ENCODE measurements around the gene KRT13.

KRT13 gene

DNA sequence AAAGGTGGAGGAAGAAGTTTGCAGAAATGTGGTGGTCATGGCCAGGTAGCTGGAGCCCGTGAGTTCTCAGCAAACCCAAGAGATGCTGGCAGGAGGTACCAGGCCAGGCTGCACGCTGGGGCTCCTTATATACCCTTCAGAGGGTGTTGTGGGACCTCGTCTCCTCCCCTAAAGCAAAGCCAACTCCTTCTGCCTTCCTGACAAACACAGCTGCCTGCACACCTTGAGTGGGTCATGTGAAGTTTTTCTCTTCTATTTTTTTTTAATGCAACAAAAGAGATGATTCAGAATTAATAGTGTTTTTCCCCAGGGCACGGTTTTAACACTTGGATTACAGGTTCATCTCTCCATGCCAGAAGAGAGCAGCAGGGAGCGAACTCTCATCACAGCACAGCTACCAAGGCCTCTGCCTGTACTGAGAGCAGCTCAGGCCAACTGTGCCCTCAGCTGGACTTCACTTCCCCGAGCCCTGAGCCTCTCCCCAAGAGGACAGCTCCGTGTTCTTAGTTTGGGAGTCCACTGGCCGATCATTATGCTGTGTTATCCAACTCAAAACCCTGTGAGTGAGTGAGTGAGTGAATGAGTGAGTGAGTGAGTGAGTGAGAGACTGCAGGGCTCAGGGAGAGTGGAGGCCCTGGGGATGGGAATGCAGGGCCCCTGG is 13.5 kb upstream of the KRT13 start, which contains the start of gene KRT15:
KRT15 (minus strand) TSS at position 102 of the 661 bp plus-strand sequence; CDS start at position 39, 63 bp downstream.
- no peak for DNase-seq

DNA sequence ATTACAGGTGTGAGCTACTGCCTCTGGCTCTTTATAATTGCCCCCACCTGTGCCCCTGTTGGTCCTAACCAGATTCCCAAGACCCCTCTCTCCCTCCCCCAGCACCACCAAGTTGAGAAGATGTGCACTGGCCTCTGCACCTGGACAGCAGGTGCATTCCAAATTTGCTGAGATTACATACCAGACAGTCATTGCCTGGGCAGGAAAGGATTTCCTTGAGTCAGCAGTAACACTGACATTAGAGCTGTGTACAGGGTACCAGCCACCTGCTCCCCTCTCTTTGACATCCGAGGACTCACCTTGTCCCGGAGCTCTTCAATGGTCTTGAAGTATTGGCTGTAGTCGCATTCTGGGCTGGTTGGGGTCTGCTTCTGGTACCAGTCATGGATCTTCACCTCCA is 12.6 kb upstream of the KRT13 start:
- no peak for DNase-seq

DNA sequence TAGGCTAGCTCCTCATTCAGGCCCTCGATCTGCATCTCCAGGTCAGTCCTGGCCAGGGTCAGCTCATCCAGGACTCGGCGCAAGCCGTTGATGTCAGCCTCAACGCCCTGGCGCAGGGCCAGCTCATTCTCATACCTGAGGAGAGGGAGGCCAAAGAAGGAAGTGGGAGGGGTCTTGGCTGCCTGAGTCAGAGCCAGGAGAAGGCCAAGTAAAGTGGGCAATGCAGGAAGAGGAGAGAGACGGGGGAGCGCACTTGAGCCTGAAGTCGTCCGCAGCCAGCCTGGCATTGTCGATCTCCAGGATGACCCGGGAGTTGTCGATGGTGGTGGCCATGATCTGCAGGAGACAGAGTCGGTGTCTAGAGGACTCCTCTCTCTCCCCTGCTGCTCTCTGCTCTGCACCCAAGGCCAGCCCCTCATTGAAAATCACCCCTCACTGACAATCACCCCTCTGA is 11.4 kb upstream of the KRT13 start:
- DNase-seq = no peak

DNA sequence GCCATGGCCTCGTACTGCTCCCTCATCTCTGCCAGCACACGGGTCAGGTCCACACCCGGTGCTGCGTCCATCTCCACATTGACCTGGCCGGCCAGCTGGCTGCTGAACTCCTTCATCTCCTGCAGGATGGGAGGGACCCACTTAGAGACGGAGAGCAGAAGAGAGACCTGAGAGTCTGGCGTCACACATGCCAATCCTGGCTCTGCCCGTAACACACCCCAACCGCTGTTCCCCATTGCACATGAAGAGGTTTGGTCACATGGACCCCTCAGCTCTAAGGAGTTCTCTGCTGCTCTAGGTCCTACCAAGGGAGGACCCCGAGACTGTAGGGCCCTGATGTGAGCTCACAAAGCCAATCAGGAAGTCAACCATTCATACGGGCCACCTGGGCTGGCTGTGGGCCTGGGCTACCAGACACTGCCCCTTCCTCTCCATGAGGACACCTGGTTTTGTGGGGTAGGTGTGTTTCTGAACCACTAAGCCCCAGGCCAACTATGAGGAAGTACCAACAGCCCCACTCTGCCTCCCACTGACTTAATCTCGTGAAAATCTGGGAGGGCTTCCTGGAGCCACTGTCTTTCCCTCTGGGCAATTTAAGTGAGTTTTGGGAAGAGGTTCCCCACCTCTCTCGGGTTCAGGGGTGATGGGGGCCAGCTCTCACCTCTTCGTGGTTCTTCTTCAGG is 10.9 kb upstream of the KRT13 start:
- DNase-seq = no peak

DNA sequence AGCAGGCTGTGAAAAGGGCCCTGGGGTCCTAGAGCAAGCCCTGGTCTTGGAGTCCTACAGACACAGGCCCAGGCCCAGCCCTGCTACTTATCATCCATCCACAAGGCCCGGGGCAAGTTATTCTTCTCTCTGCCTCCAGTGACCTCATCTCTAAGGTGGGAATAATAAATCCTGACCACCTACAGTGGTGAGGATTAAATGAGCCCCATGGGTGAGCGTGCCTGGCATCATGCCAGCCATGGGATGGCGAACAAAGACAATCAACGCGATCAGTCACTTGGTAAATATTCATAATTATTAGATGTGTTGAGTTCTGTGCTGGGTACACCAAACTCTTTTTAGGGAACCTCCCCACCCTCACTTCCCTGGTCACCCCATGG is 7.7 kb upstream of the KRT13 start:
- no peak for DNase-seq

DNA sequence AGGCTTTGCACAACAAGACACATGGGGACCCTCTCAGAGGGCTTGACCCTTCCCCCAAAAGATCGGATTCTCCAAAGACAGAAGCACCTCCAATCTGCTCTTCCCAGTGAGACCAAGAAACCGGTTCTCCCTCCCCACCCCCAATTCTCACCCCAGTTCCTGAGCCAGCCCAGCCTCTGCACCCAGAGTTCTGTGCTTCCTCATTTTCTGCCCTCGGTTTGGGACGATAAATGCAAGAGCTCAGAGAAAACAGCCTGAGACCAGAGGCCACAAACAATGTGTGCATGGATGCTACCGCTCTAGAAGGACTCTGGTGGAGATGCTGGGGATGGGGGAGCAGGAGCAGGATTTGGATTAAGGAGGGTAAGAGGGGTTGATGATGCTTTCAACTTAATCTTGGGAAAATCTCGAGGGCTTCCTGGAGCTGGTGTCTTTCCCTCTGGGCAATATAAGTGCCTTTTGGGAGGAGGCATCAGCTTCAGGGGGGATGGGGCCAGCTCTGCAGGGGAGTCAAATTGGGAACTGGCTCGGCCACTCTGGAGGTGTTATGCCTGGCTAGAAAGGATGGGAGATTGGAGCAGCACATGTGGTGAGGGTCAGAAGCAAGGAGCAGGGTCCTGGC is 7.2 kb upstream of the KRT13 start:
- no peak for DNase-seq

DNA sequence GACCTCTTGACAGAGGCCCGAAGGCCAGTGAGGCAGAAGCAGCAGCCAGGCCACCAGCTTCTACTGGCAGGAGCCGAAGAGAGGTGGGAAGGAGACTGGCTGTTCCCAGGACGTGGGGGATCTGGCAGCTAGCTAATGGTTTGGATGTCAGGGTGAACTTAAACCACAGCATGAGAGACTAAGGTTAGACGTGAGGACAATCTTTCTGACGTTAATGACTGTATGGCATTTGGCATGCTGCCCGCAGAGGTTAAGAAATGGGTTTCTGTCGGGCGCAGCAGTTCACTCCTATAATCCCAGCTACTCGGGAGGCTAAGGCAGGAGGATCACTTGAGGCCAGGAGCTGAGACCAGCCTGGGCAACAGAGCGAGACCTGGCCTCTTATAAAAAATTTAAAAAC is 6.3 kb upstream of the KRT13 start:
- DNase-seq = no peak

DNA sequence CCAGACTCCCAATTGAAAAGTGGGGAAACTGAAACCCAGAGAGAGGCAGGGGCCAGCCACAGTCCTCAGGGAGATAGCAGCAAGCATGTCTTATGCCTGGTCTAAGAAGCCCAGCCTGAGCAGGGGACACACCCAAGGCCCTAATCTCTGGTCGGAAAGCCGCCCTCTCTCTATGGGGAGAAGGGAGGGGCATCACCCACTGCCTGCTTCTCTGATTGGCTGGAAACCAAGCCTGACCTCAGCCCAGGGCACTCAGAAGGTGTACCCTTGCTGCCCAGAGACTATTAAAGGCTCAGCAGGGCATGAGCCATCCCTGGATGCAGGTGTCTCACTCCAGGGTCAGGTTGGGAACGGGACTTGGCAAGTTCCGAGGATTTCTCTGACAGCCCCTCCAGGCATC is 5.7 kb upstream of the KRT13 start:
- no peak for DNase-seq

DNA sequence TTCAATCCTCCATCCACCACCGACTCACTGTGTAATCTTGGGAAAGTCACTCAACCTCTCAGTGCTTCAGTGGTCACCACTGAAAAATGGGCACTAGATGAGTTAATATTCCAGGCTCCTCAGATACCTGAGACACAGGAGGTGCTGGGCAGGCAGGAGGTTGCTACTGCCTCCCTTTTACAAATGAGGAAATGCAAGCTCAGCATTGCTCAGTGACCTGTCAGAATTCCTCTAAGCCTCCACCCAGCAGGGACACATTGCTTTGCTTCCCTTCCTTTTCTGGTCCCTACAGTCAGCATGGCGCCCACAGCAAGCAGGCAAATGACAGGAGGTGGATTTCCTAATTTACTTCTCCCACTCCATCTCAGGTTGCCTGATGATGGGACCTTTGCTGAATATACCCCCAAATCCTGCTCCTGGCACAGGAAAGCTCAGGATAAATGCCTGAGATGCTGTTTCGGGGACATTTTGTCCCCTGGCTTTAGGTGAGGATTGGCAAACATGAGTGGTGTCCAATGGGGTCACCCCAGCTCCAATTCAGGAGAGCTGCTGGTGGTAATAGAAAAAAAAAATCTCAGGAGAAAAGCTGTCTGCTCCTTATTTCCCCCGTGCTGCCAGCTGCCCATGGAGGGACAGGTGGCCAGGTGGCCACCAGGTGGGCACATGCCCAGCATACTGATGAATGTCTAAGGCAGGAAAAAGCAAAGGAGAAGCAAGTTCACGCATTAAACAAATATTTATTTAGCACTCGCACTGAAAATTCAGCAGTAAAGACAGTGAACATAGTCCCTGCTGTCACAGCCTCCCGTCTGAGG is 5.0 kb upstream of the KRT13 start:
- DNase-seq = no peak

DNA sequence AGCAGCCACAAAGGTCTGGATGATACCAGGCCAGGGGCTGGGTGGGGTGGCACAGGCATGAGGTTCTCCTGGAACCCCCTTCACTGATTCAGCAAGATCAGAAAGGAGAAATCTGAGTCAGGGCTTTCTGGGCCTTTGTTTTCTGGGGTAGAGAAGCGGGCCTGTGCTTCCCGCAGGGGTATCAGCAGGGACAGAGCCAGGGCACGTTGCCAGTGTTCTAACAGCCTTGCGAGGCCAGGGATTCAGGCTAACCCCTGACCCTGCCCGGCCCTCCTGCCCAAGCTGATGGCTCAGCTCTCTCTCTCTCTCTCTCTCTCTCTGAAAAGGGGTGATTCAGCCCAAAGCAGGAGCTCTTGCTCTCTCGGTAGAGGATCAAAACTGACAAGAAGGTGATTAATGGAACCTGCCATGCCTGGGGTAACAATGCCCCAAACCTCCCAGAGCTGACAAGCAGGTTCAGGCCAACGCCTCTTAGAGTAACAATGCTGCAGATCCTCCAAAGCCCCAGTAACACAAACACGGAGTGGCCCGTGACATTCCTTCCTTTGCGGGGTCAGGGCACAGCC is 2.0 kb upstream of the KRT13 start:
- no peak for DNase-seq

DNA sequence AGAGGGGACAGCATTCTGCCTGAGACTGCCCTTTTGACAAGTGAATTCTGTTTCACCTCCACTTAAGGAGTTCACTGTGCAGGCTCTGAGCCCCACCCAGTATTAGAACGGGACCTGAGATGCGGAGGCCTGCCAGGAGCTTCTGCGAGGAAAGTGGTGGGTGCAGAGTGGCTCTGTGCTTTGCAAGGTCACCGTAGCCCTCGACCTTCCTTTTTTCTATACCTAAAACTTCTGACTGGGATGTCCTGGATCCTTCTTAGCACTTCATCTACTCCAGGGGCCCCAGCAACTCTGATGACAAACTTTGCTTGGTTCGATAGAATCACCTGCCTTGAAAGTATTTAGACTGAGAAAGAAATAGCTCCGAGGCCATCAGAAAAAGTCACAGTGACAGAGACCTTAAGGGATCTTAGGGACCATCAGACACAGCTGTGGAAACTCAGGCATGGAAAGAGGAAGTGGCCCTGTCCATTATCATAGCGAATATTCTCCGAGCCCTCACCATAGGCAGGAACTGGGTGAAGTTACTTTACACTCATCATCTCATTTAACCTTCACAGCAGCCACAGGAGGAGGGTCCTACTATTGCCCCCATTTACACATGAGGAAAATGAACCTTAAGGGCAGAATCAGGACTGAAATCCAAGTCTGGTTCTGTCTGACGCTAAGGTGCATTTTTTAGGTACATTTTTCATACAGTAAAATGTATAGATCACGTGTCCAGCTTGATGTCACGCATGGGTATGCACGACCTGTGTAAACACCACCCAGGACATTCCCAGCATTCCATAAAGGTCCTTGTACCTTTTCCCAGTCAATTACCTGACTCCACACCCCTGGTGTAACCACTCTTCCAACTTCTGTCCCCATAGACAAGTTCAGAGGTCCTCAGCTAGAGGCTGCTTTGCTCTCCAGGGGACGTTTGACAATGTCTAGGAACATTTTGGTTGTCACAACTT is 676 bp upstream of the KRT13 start:
- no peak for DNase-seq

DNA sequence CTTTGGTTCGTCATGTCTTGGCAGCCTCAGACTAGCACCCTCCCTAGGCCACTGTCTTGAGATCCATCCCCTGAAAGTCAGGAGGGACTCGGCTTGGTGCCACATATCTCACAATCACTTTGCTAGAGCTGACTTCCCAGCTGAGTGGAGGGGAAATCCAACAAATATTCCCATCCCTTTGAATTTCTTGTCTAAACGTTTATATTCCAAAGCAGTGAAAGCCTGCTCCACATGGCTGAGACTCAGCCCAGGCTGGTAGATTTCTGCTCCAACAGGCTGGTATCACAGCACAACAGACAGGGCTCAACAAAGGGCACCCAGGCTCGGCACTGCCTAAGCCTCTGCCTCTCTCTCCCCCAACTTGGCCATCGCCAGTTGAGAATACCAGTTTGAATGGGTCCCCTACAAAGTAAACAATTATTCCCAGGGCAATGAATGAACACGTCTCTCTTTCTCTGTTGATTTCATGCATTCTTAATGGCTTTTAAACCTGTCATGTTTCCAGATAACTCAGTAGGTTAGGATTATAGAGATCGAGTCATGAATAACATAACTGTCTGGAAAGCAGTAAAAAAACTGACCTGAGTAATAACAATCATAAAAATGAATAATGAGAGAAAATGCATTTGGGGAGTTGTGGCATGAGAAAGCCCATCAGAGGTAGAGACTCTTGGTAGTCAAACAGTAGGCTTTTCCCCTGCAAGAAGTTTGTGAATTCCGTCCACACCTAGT is 1.0 kb downstream of the KRT13 start:
- no peak for DNase-seq

DNA sequence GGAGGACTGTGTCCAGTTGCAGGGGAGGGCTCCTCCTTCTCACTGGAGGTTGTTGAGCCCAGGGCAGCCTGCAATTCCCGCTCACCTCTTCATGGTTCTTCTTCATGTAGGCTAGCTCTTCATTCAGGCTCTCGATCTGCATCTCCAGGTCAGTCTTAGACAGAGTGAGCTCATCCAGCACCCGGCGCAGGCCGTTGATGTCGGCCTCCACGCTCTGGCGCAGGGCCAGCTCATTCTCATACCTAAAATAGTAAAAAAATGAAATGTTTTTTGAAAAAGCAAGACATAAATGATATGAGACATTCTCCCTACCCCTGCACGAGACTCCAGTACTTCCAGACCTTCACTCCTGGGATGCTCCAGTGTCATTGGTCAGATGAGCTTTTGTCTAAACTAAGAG is 2.2 kb downstream of the KRT13 start:
- no peak for DNase-seq

DNA sequence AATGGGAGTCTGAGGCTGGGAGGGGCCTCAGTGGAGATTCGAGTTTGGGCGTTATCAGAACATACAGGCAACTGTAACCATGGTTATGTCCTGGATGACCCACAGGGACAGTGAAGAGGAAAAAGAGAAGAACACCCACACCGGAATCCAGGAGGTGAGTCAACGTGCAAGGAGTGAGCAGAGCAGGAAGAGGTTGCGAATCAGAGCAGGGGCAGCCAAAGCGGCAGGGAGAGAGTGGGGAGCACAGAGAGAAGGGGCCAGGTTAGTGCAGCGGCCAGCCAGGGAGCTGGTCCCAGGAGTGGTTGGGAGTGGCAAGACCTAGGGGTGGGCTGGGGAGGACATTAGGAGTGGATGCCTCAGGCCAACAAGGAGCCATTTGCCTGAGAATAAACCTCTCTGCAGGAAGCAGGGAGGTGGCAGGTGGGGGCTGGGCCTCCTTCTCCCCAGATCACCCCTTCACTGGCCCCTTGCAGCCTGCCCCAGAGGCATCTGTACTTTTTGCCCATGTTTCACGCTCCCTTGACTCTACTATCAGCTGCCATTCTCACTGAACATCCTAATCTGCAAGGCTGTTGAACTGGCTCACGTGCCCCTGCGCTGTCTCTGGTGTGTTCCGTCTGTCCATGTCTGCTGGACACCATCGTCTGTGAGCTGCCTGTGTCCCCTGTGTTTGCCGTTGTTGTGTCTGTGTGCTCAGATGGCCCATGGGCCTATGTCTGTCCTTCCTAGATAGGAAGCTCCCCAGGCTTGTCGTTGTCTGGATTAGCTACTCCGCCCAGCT is 5.1 kb downstream of the KRT13 start:
- peak; percentile 83 for DNase-seq

DNA sequence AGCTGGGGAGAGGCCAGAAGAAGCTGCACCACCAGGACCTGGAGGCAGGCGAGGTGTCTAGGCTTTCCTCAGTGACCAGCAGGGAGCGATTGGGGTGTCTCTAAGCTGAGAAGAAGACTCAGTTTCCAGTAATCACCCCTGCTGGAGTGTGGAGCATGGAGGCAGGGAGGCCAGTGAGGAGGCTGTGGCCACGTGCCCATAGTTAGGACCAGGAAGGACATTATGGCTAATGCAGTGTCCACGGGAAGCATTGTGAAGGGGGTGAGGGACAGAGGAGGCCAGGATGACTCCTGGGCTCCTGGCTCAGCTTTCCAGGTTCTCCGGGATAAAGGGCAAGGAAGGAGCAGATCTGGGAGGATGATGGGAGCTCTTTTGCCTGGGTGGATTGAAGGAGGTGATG is 5.7 kb downstream of the KRT13 start:
- no peak for DNase-seq

DNA sequence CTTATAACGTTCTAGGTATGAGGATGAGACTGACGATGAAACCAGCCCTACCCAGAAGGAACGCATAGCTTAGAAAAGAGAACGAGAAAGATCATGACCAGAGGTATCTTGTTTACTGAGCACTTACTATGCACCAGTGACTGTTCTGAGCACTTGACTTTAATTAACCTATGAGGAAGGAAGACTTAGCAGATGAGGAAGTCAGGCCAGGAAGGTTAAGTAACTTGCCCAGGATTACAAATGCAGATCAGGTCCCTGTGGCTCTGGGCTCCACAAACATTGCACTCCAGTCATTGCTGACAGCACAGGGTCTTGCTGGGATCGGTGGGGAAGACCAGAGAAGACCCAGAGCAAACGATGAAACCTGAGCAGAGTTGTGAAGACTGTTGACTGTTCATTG is 7.1 kb downstream of the KRT13 start:
- DNase-seq = no peak

DNA sequence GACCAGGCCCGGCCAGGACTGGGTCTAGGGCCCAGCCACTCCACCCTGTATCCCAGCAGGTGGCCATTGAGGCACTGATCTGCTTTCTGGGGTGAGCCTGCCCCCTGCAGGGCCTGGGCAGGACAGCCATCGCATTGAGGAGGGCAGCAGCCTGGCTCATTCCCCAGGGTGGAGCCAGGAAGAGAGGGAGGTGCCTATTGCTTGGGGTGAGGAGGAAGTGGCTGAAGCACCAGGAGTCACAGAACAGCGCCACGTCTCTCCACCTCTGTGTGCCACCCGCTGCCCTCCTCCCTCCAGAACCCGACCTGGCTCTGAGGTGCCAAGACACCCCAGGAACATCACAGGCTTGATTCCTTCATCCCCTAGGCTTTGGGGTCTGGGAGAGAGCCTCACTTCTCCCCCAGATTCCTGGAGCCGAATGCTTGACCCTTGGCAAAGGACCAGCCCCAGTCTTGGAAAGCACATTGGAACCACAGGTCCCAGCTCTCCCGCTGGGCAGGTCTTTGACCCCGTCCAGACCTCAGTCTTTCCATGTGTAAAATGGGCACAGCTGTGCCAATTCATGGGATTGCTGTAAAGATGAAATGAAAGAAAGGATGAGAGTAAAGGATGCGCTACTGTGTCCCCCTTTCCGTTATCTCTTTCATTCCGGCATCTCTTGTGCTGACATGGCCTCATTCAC is 8.5 kb downstream of the KRT13 start:
- DNase-seq = peak; percentile 96

DNA sequence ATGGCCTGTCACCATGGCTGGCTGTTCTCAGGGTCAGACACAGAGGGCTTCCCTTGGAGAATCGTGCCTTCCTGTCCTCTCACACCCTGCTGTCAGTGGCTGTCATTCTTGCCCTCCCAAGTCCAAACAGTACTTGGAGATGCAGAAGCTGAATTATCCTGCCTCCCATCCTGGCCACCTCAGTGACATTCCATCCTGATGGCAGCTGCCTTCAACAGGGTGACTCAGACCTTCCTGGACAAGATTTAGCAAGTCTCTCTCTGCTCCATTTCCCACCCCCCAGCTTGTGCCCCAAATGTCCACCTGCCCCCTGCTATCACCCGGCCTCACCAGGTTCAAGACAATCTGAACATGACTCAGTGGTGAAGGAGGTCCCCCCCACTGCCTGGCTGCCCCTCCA is 10.9 kb downstream of the KRT13 start:
- peak; percentile 76 for DNase-seq

DNA sequence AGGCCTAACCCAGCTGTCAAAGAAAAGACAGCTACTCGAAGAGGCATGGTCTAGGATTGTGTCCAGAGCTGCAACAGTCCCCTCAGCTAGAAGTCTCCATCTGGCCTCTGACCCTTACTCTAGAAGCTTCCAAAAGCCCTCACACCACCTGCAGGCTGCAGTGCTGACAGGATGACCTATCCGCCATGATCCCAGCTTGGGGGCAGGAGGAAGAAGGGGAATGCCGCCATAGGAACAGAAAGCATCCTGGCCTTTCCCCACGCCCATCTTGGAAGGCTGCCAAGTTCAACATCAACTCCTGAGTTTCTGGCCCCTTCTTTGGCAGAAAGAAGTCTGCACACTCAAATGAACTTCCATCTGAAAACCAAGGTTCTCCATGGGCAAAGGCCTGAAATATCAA is 12.6 kb downstream of the KRT13 start:
- DNase-seq = no peak

DNA sequence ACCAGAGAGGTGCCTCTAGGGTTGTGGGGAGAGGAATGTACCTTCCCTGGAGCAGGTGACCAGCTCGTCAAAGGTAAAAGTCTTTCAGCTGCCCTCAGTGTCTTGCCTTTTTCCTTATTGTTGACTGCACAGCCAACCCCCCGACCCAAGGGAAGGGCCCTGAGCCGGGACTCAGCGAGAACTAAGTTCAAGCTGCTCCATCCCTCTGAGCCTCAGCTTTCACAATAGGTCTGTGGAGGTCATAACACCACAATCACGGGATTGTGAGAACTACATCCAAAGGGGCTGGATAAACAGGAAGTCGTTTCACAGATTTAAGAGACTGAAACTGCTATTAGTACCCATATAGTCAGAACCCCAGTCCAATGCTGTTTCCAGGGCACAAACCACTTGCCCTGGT is 13.1 kb downstream of the KRT13 start:
- no peak for DNase-seq
